ENCODE results near the gene ANKUB1.
"Not testable (repeated sequence)": the region's sequence is repeated elsewhere in the genome, so short reads cannot be mapped to it uniquely, and the experiment has no call there.

The ANKUB1 gene, protein sequence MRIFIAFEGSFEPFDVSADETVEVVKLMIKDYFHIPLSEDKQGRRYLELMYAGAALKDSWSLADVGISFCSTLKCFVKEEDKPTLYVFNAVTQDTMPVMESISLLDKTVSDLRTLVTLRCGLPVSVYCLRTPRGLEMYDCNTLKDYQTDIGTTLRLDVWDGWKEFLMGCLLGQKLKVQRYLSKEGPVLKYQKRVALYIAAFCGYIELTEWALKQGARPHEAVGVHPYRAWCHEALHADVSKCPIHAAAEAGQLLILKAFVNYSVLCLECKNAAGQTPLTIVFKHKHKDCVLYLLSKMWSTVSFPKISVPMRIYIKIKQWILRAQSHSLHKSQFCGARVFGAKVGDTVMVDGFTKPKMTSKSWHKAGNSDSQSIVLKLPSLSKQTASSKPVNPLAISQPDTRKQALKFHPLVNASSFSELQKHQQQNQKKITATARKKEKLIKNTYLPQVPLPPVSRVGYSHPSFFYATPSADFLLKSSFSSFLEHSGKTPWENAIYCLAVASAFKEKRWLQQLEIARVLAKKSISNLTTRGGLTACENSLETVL

GRCh38 chr3:149792452-149793270, at the start of gene ANKUB1:
ANKUB1 (minus strand) TSS chr3:149792554; CDS start chr3:149792366, 188 bp downstream.
- no peak for DNase-seq

DNA sequence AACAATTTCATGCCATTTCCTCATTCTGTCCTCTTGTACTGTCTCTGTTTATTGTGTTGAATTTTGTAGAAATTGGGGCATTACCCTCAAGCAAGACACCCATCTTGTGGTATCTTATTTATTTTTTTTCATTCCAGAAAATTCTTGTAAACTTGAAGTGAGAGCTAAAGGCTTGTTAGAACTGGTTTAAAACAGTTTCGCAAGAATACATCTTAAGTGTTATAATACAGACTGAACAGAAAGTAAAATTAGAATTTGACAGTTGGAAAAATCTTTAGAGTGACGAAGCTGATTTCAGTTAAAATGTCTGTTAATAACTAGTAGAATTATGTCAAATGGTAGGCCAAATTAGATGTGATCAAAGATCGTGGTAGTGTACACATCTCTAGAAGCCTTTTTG, 47.5 kb upstream of the ANKUB1 start:
- DNase-seq: no peak

DNA sequence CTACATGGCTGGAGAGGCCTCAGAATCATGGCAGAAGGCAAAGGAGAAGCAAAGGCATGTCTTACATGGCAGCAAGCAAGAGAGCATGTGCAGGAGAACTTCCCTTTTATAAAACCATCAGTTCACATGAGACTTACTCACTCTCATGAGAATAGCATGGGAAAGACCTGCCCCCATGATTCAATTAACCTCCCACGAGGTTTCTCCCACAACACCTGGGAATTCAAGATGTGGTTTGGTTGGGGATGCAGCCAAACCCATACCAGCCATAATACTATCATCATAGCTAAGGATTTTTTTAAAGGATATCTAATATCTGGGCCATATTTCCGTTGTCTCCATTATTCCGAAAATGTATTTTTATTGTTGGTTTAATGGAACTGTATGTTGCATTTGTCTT, 47.1 kb upstream of the ANKUB1 start:
- not testable (repeated sequence) for DNase-seq

DNA sequence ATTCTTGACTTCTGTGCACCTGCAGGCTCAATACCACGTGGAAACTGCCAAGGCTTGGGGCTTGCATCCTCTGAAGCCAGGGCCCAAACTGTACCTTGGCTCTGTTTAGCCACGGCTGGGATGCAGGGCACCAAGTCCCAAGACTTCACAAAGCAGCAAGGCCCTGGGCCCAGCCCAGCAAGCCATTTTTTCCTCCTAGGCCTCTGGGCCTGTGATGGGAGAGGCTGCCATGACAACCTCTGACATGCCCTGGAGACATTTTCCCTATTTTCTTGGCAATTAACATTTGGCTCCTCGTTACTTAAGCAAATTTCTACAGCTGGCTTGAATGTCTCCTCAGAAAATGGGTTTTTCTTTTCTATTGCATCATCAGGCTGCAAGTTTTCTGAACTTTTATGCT, 46.1 kb upstream of the ANKUB1 start:
- not testable (repeated sequence) for DNase-seq

GRCh38 chr3:149833241-149833640, 40.9 kb upstream of the ANKUB1 start:
- DNase-seq: no peak

- DNase-seq: no peak
Observed at GRCh38 chr3:149832086-149832485, 39.7 kb upstream of the ANKUB1 start.

- DNase-seq: no peak
Observed at GRCh38 chr3:149831321-149831720, 39.0 kb upstream of the ANKUB1 start.

DNA sequence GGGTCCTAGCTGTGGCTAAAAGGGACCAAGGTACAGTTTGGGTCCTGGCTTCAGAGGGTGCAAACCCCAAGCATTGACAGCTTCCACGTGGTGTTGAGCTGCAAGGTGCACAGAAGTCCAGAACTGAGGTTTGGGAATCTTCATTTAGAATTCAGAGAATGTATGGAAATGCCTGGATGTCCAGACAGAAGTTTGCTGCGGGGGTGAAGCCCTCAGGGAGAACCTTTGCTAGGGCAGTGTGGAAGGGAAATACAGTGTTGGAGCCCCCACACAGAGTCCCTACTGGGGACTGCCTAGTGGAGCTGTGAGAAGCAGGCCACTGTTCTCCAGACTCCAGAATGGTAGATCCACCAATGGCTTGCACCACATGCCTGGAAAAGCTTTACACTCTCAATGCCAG, 38.5 kb upstream of the ANKUB1 start:
- no peak for DNase-seq

DNA sequence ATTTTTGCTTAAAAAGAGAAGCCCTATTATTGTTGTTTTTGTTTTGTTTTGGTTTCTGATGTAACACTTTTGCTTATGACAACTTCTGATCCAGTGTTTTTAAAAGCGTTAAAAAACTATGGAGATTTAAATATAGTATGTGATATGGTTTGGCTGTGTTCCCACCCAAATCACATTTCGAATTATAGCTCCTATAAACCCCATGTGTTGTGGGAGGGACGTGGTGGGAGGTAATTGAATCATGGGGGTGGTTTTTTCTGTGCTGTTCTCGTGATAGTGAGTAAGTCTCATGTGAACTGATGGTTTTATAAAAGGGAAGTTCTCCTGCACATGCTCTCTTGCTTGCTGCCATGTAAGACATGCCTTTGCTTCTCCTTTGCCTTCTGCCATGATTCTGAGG, 37.3 kb upstream of the ANKUB1 start:
- DNase-seq: not testable (repeated sequence)

GRCh38 chr3:149828390-149828789, 36.0 kb upstream of the ANKUB1 start:
- DNase-seq: no peak

GRCh38 chr3:149826636-149827035, 34.3 kb upstream of the ANKUB1 start:
- DNase-seq: no peak

- DNase-seq: no peak
Observed at GRCh38 chr3:149820183-149820582, 27.8 kb upstream of the ANKUB1 start.

- DNase-seq: no peak
Observed at GRCh38 chr3:149819432-149819831, 27.1 kb upstream of the ANKUB1 start.

DNA sequence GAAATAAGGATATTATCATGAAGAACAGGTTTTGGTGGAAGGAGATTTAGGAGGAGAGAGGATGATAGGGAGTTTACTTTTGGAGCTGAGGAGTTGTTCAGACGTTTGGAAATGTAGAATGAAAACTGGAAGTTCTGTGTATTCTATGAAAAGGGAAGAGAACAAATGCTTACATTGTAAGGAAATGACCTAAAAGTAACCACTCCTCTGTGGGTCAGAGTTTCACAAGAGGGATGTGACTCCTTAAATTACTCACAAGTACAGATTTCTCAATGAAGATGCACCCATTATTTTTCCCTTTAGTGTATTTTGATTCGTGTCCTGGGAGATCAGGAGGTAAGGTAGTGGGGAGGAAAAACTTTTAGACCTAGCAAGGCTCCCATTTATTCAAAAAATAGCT, 24.6 kb upstream of the ANKUB1 start:
- no peak for DNase-seq

DNA sequence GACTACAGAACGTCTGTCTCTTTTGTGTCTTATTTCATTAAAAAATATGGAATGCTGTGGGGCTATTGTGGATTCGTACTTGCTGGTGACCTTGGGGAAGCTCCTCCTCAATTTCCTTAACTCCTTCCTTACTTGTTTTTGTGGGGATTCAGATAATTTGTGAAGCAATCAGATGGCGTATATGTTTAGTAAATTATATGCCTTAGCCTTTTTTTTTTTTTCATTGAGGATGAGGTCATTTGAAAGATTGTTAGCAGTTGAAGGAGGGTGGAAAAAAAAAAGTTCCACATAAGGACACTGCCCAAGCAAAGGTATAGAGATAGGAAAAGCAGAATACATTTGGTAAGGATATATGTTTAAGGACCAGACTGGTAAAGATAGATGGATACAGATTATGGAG, 24.0 kb upstream of the ANKUB1 start:
- no peak for DNase-seq

- no peak for DNase-seq
Observed at GRCh38 chr3:149815728-149816127, 23.4 kb upstream of the ANKUB1 start.

DNA sequence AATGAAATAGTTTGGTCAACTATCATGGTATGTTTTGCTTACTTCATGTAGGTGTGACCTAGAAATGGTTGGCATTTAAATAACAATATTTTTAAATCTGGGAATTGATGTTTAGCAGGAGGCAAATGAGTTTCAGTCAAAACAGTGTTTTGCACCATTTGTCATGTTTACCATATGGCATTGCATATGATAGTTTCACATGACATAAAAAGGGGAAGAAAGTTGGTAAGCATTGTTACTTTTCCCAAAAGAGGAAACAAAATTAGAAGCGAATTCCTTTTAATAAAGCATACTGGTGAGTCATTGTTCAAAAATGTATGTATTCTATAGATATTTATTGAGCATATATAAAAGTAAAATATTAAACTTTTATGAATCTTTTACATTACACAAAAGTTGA, 23.0 kb upstream of the ANKUB1 start:
- DNase-seq: no peak

GRCh38 chr3:149813367-149814281, 21.3 kb upstream of the ANKUB1 start:
- no peak for DNase-seq

GRCh38 chr3:149812606-149813366, 20.4 kb upstream of the ANKUB1 start, which contains the start of gene RNF13:
RNF13 (plus strand) TSS chr3:149813215; CDS start chr3:149846027, 32,812 bp downstream.
- peak; percentile 91 to 92 for DNase-seq

GRCh38 chr3:149812165-149812605, 19.8 kb upstream of the ANKUB1 start:
- no peak for DNase-seq

DNA sequence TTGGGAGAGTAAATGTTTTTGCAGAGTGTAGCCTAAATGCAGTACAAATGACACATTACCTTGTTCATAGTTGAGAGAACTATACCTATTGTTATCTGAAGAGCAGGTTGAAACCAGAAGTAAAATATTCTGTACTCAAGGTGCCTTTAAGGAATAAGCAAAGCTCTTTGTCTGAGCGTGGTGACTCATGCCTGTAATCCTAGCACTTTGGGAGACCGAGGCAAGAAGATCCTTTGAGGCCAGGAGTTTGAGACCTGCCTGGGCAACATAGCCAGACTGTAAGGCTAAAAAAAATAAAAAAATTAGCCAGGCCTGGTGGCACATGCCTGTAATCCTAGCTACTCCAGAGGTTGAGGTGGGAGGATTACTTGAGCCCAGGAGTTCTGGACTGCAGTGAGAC, 18.5 kb upstream of the ANKUB1 start:
- DNase-seq: no peak

DNA sequence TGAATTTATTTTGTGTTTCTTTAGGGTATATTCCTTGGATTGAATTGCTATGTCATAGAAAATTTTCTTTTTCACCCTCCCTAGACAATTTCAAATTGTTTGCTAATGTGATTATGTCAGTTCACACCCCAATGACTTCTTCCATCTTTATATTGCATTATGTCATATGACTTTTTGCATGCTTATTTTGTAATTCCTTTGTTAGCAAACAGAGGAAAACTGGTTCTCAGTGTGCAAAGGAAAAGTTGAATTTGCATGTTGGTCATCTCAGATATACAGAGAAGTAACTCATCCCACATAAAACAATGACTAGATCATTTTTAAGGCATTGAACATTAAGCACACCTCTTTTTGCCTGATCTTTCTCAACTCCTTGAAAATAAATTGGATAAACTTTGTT, 17.3 kb upstream of the ANKUB1 start:
- no peak for DNase-seq

Measured in activated CD4-positive, alpha-beta T cell treated with anti-CD3 and anti-CD28 coated beads, Interleukin-2, amount 50 U/mL, for 4 hours (primary cell).